Karpas-422 (cell line): ENCODE results near the gene SMIM38. TPM values are rescaled to one million over a fixed set of nuclear protein-coding genes. Genes with fewer than 3 reads are reported as not detected.

Experiments
- DNase-seq: peaks from one replicate; pipeline ENCODE4 v3.0.0-alpha.2; 2015
- H2AFZ ChIP-seq: fragments of 200-600 bp; sonication (generic); 2 replicates; pipeline ENCODE4 v1.6.1; 2014; ENCODE audit warnings: antibody characterized with exemption, low read length, mixed read lengths
- H3K27ac ChIP-seq: fragments of 200-600 bp; sonication (generic); 2 replicates; pipeline ENCODE4 v1.5.1; 2014; ENCODE audit warnings: mild to moderate bottlenecking, low read length, moderate library complexity
- H3K27me3 ChIP-seq: fragments of 200-600 bp; sonication (generic); 2 replicates; pipeline ENCODE4 v1.6.1; 2014; ENCODE audit warnings: low read length, mixed read lengths
- H3K36me3 ChIP-seq: fragments of 200-600 bp; sonication (generic); 2 replicates; pipeline ENCODE4 v1.6.1; 2014; ENCODE audit warnings: low read length, mixed read lengths; ENCODE audit not compliant: insufficient read depth
- H3K4me1 ChIP-seq: fragments of 200-600 bp; sonication (generic); 2 replicates; pipeline ENCODE4 v1.6.1; 2014; ENCODE audit warnings: mild to moderate bottlenecking, low read length, mixed read lengths
- H3K4me2 ChIP-seq: fragments of 200-600 bp; sonication (generic); 2 replicates; pipeline ENCODE4 v1.6.1; 2014; ENCODE audit warnings: low read length, low read depth, mild to moderate bottlenecking; ENCODE audit not compliant: poor library complexity, severe bottlenecking
- H3K4me3 ChIP-seq: fragments of 200-600 bp; sonication (generic); 2 replicates; pipeline ENCODE4 v1.5.1; 2014; ENCODE audit warnings: mild to moderate bottlenecking, antibody characterized with exemption, low read length, mixed read lengths
- H3K79me2 ChIP-seq: fragments of 200-600 bp; sonication (generic); 2 replicates; pipeline ENCODE4 v1.6.1; 2014; ENCODE audit warnings: mild to moderate bottlenecking, low read length, mixed read lengths
- H3K9ac ChIP-seq: fragments of 200-600 bp; sonication (generic); 2 replicates; pipeline ENCODE4 v1.6.0; 2014; ENCODE audit warnings: low read length
- H3K9me2 ChIP-seq: fragments of 200-600 bp; sonication (generic), shearing (Covaris generic); replicated peaks from 2 replicates; pipeline ENCODE4 v1.6.0; 2014; ENCODE audit warnings: mild to moderate bottlenecking, low read length, moderate library complexity; ENCODE audit not compliant: insufficient read depth
- H3K9me3 ChIP-seq: fragments of 300-700, 200-600 bp; sonication (generic); 2 replicates; pipeline ENCODE4 v1.6.1; 2014; ENCODE audit warnings: low read length, mixed read lengths
- H4K20me1 ChIP-seq: fragments of 200-600 bp; sonication (generic); 2 replicates; pipeline ENCODE4 v1.6.1; 2014; ENCODE audit warnings: mild to moderate bottlenecking, antibody characterized with exemption, low read length, low read depth; ENCODE audit not compliant: insufficient read depth
- total RNA-seq: library from RNA; depleted of rRNA; stranded (reverse); fragments of >200 nt; shearing (Covaris generic); gene quantifications from 2 replicates; pipeline ENCODE4 v1.2.3, GENCODE V29; 2014; ENCODE audit warnings: low replicate concordance; rRNA removed

SMIM38 gene
- total RNA-seq, 1 experiment from 2014 or later = not detected

- no peak overlapping the region for H3K4me2 ChIP-seq
These were observed 49.4 kb downstream of the SMIM38 start for GRCh38 chr11:69204941-69205742.

More at GRCh38 chr11:69204941-69205742, 49.4 kb downstream of the SMIM38 start:
- DNase-seq = no peak
- Histone ChIP-seq H3K9ac (no peak overlapping the region), H4K20me1 (no peaks in the 10 kb centered on the region), H3K9me3 (no peaks in the 10 kb centered on the region), H3K79me2 (no peaks in the 10 kb centered on the region), H3K27ac (no peak overlapping the region), H3K4me3 (no peak overlapping the region), H3K9me2 (no peaks in the 10 kb centered on the region), H2AFZ (no peak overlapping the region), H3K27me3 (no peaks in the 10 kb centered on the region), H3K4me1 (no peaks in the 10 kb centered on the region), H3K36me3 (no peaks in the 10 kb centered on the region)

Other genes with a start within 250 kb of the SMIM38 start
- not detected in 2 replicates for gene MRGPRD, start 174.9 kb upstream of the SMIM38 start, total RNA-seq
- gene MRGPRF, start 142.7 kb upstream of the SMIM38 start, total RNA-seq = not detected in 2 replicates
- 37.6 and 49.3 TPM in 2 replicates for gene TPCN2, start 107.0 kb upstream of the SMIM38 start, total RNA-seq
- gene MYEOV, start 138.2 kb downstream of the SMIM38 start, total RNA-seq = 0.22 and 0.25 TPM in 2 replicates